Kidney (tissue), 14 donors: Measurements from ENCODE around the gene SYAP1. TPM values are rescaled to one million over a fixed set of nuclear protein-coding genes. Genes with fewer than 3 reads are reported as not detected.
"Not testable (repeated sequence)": the region's sequence is repeated elsewhere in the genome, so short reads cannot be mapped to it uniquely, and the experiment has no call there.

Source experiments
- DNase-seq, 5 donors: peaks; one replicate each; pipeline ENCODE4 v3.0.0-alpha.2; 2013 to 2020
- FAIRE-seq: peaks from 2 replicates; lab custom pipeline; 2012; peaks lifted over from hg19 to GRCh38; lab: Jason Lieb, UNC
- H3K27ac ChIP-seq, 2 donors: one replicate each; pipeline ENCODE4 v1.7.0; 2013; ENCODE audit warnings: low read depth in 2 of 2, low read length in 2 of 2, inconsistent platforms in 1 of 2
- H3K27me3 ChIP-seq: one replicate; pipeline ENCODE4 v1.7.1; 2013; ENCODE audit warnings: low read length, inconsistent platforms; ENCODE audit not compliant: control insufficient read depth, insufficient read depth
- H3K36me3 ChIP-seq, 3 donors: one replicate each; pipeline versions ENCODE4 v1.7.0 to v1.7.1; 2013; ENCODE audit warnings: low read length in 3 of 3, control low read depth in 1 of 3, inconsistent platforms in 1 of 3; ENCODE audit not compliant: insufficient read depth in 3 of 3, control insufficient read depth in 2 of 3
- H3K4me1 ChIP-seq, 3 donors: one replicate each; pipeline versions ENCODE4 v1.7.0 to v1.7.1; 2013; ENCODE audit warnings: low read length in 3 of 3, inconsistent platforms in 1 of 3, low read depth in 1 of 3; ENCODE audit not compliant: control insufficient read depth in 2 of 3, insufficient read depth in 2 of 3
- H3K4me3 ChIP-seq, 3 donors: one replicate each; pipeline versions ENCODE4 v1.7.0 to v1.8.1; 2013; ENCODE audit warnings: low read length in 3 of 3, control low read depth in 1 of 3, inconsistent platforms in 1 of 3
- H3K9ac ChIP-seq, 3 donors: one replicate each; pipeline versions ENCODE4 v1.7.0 to v1.7.1; 2013; ENCODE audit warnings: low read length in 3 of 3, control low read depth in 1 of 3, inconsistent platforms in 1 of 3
- H3K9me3 ChIP-seq, 3 donors: one replicate each; pipeline versions ENCODE4 v1.7.0 to v1.7.1; 2013; ENCODE audit warnings: low read length in 3 of 3, control low read depth in 1 of 3, inconsistent platforms in 1 of 3; ENCODE audit not compliant: control insufficient read depth in 2 of 3, insufficient read depth in 1 of 3
- intact Hi-C: fragments of 100-400 bp; cut with DNase I; formaldehyde crosslinking; loops from one replicate; pipeline ENCODE4 v1.11.1; 2022
- polyA plus RNA-seq: library from polyadenylated mRNA; stranded (reverse); fragments of 350-450 nt; fragmentation: Illumina TruSeq; extraction: RNeasy Lipid Tissue Mini Kit (QIAGEN cat#74804); gene quantifications from one replicate; pipeline ENCODE4 v1.2.3, GENCODE V29; 2014; ENCODE audit warnings: low read depth, low replicate concordance; ENCODE audit not compliant: insufficient read depth
- total RNA-seq: library from RNA; stranded (reverse); fragmentation: NEBNext Ultra II Directional; extraction: Animal tissue kit (Norgen Biotek cat#: 25700); gene quantifications from one replicate; pipeline ENCODE4 v1.2.1, GENCODE V29; 2021
- TF ChIP-seq, protein P1 (sequence below): IDR thresholded peaks from 3 replicates; pipeline ENCODE4 v1.5.1; 2012; ENCODE audit warnings: mild to moderate bottlenecking, moderate library complexity, borderline replicate concordance; ENCODE audit not compliant: insufficient read depth; ENCODE audit errors: extremely low read depth
- donor health status: control.
- donor health status: control.
- donor health status: control.
- donor health status: control.
- donor health status: control.
- donor health status: DM: yes; HTN: yes; CAD: no.
- donor health status: Normal renal cell carcinoma (clear cell type).

Gene SYAP1
- total and polyA plus RNA-seq, 2 donors from 2014 or later = 16.6 to 40.3 TPM

DNA sequence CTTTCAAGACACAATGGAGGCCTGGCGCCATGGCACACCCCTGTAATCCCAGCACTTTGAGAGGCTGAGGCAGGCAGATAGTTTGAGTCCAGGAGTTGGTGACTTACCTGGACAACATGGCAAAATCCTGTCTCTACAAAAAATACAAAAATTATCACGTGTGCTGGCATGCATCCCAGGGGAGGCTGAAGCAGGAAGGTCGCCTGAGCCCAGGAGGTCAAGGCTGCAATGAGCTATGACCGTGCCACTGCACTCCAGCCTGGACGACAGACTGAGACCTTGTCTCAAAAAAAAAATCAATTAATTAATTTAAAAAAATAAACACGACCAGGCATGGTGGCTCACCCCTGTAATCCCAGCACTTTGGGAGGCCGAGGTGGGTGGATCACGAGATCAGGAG is 4.9 kb upstream of the SYAP1 start:
- no peak overlapping the region for H3K4me3 ChIP-seq
- H3K9me3 ChIP-seq = no peaks in the 10 kb centered on the region
- no peak for FAIRE-seq
- DNase-seq = no peak
- peaks cover 10% of the 10 kb centered on the region for H3K27me3 ChIP-seq
- H3K4me1 ChIP-seq = no peaks in the 10 kb centered on the region
- no peaks in the 10 kb centered on the region for H3K36me3 ChIP-seq
- intact Hi-C loops = no loop called here
- no peak overlapping the region for H3K9ac ChIP-seq
- no peak overlapping the region for H3K27ac ChIP-seq
- TF ChIP-seq, protein P1, sequence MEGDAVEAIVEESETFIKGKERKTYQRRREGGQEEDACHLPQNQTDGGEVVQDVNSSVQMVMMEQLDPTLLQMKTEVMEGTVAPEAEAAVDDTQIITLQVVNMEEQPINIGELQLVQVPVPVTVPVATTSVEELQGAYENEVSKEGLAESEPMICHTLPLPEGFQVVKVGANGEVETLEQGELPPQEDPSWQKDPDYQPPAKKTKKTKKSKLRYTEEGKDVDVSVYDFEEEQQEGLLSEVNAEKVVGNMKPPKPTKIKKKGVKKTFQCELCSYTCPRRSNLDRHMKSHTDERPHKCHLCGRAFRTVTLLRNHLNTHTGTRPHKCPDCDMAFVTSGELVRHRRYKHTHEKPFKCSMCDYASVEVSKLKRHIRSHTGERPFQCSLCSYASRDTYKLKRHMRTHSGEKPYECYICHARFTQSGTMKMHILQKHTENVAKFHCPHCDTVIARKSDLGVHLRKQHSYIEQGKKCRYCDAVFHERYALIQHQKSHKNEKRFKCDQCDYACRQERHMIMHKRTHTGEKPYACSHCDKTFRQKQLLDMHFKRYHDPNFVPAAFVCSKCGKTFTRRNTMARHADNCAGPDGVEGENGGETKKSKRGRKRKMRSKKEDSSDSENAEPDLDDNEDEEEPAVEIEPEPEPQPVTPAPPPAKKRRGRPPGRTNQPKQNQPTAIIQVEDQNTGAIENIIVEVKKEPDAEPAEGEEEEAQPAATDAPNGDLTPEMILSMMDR = no peak

DNA sequence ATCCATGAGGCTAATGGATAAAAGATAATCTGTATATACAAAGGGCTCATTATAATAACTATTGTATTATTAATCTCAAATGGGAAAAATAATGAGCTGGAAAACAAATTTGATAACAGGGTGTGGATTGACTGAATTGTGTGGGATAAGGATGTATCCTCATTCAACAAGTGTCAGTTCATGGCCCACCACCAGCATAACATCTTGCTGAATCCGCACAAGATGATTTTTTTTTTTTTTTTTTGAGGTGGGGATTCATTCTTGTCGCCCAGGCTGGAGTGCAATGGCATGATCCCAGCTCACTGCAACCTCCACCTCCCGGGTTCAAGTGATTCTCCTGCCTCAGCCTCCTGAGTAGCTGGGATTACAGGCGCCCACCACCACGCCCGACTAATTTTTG is 3.8 kb upstream of the SYAP1 start:
- FAIRE-seq, H3K4me3 ChIP-seq, H3K27me3 ChIP-seq, H3K4me1 ChIP-seq, intact Hi-C loops, H3K27ac ChIP-seq, H3K9ac ChIP-seq, DNase-seq, H3K9me3 ChIP-seq, H3K36me3 ChIP-seq: not testable (repeated sequence)

DNA sequence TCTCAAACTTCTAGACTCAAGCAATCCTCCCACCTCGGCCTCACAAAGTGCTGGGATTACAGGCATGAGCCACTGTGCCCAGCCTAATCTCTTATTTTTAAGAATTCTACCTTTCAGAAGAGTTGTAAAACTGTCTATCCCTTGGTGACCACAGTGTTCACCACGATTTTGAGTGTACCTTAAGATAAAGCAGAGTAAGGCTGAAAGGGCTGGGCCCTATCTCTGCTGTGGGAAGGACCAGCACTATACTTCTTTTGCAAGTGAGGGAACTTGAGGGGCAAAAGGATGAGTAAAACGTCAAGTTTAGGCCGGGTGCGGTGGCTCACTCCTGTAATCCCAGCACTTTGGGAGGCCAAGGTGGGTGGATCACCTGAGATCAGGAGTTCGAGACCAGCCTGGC is 3.0 kb upstream of the SYAP1 start:
- intact Hi-C loops, H3K36me3 ChIP-seq, H3K27me3 ChIP-seq, H3K4me1 ChIP-seq, H3K4me3 ChIP-seq, H3K9me3 ChIP-seq, DNase-seq, H3K9ac ChIP-seq, FAIRE-seq, H3K27ac ChIP-seq: not testable (repeated sequence)

DNA sequence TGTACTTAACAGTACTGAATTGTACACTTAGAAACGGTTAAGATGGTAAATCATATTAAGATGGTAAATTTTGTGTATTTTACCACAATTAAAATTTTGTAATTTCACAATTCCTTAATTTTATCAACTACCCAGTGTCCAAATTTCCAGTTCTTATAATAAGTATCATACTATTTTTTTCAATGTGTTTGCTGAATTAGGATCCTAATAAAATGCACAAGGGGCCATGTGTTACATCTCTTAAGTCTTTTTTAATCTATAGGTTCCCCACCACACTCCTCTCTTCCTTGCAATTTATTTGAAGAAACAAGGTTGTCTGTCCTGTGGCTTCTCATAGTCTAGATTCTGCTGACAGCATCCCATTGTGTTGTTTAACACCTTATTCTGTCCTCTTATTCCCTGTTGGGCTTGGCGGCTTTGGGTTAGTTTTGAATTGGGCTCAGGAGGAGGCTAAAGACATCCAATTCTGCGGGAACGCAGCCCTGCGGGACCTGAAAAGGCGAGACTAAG is 533 bp upstream of the SYAP1 start:
- peak overlapping the region; percentile 77 to 99 (median 90) for H3K9ac ChIP-seq
- no peaks in the 10 kb centered on the region for H3K9me3 ChIP-seq
- peak overlapping the region; percentile 65 to 99 (median 79) for H3K4me3 ChIP-seq
- no peak for DNase-seq
- no peak for FAIRE-seq
- H3K4me1 ChIP-seq = peaks cover 0 to 11% (median 3%) of the 10 kb centered on the region in 3 donors
- no peaks in the 10 kb centered on the region for H3K36me3 ChIP-seq
- TF ChIP-seq, protein P1 = no peak
- no peaks in the 10 kb centered on the region for H3K27me3 ChIP-seq
- peak overlapping the region; percentile 94 to 97 for H3K27ac ChIP-seq
- intact Hi-C loops = no loop called here
